ENCODE results near the gene WNT9A.

The WNT9A gene

DNA sequence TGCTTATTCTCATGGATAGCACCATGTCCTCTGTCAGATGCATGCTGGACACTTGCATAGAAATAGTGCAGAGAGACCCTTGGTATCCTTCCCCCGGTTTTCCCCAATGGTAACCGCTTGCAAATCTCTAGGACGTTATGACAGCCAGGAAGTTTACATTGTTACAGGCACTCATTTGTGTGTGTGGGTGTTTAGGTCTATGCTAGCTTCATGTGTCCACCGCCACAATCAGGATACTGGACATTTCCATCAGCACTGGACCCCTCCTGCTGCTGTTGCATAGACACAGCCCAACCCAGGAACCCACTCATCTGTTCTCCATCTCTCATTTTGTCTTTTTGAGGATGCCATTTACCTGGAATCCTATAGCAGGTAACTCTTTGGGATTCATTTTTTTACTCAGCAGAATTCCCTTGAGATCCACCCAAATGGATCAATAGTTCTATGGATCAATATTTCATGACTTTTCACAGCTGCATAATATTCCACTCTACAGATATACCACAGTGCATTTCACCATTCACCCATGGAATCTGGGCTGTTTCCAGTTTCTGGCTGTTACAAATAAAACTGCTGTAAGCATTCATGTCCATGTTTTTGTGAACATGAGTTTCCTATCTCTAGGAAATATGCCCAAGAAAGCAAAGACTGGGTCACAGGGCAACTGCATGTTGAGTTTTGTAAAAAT lies 6.6 kb upstream of the WNT9A start:
- no peak for DNase-seq (ENCODE audit: low read depth)

DNA sequence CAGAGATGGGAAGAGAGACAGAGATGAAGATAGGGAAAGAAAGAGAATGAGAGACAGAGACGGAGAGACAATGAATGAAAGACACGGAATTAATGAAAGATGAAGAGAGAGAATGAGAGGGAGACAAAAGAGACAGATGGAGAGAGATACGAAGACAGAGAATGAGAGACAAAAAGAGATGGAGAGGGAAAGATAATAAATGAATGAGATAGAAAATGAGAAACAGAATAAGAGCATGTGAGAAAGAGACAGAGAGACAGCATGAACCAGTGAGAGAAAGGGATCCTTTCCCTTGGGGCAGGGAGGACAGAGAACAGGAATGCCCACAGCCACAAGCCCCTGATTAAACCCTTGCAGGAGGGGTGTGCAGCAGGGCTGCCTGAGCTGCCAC lies 5.3 kb upstream of the WNT9A start:
- DNase-seq (ENCODE audit: low read depth), result no peak

DNA sequence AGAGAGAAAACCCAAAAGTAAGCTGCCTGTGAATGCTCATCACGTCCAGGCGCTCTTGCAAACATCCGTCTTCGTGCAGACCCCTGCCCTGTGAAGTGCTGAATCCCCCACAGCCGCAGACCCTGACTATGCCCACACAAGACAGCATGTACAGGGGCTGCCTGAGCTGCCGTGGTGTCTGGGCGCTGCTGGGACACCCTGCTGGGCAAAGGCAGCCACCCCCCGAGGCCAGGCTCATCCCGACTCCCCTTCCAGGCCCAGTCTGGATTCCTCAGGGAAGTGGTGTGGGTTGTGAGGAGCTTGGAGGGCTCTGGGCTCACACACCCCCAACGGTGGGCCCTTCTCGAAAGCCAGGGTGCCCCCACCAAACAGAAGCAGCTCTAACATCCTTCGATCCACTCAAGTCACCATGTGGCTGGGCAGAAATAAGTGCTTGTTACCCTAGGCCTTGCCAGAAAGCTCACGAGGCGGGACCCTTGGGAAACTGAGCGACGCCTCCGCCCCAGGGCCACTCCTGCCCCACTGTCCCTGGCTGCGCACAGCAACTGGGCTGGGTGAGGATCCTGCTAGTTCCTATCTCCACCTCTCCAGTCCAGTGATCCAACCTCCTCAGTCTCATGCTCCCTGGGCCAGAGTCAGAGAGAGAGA lies 4.8 kb upstream of the WNT9A start:
- no peak for DNase-seq (ENCODE audit: low read depth)

DNA sequence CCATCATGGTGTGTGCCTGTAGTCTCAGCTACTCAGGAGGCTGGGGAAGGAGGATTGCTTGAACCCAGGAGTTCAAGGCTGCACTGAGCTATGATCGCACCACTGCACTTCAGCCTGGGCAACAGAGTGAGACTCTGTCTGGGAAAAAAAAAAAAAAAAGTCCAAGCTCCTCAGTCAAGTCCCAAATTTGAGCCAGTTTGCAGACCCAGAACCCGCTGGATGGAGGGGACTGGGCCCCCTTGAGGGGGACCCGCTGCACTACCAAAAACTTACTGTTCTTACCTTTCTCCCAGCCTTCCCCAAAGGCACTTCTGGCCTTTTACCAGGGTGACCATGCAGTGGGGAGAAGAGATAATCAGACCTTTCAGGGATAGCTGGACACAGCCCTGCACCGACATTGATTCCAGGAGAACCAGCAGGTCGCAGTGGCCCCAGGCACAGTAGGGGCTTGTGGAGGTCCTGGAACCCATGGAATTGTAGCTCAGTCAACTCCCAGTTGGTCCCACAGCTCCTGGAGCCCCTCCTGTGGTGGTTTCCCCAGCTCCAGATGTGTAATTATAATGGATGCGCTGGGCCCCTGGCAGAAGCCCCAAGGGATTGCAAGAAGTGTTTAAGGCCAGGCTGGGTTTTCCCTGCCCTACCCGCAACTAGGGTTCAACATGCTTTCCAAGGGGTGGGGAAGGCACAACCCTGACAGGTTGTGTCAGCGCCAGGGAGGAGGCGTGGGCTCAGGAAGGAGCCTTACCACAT lies 4.1 kb upstream of the WNT9A start:
- DNase-seq (ENCODE audit: low read depth), result no peak

DNA sequence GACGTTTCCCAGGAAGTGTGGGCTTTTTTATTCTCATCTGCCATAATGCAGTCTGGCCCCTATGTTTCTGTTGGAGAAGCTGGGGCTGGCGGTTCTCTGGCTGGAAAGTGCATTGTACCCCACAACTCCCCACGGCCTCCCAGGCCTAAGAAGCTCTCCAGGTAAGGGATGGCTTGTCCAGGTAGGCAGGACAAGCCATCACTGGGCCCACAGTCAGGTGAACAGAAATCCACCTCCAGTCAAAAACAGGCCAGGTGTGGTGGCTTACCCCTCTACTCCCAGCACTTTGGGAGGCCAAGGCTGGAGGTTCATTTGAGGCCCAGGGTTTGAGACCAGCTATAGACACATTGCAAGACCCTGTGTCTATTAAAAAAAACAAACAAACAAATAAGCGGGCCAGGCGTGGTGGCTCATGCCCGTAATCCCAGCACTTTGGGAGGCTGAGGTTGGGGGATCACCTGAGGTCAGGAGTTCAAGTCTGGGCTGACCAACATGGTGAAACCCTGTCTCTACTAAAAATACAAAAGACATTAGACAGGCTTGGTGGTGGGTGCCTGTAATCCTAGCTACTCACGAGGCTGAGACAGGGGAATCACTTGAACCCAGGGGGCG lies 3.1 kb upstream of the WNT9A start:
- no peak for DNase-seq (ENCODE audit: low read depth)

DNA sequence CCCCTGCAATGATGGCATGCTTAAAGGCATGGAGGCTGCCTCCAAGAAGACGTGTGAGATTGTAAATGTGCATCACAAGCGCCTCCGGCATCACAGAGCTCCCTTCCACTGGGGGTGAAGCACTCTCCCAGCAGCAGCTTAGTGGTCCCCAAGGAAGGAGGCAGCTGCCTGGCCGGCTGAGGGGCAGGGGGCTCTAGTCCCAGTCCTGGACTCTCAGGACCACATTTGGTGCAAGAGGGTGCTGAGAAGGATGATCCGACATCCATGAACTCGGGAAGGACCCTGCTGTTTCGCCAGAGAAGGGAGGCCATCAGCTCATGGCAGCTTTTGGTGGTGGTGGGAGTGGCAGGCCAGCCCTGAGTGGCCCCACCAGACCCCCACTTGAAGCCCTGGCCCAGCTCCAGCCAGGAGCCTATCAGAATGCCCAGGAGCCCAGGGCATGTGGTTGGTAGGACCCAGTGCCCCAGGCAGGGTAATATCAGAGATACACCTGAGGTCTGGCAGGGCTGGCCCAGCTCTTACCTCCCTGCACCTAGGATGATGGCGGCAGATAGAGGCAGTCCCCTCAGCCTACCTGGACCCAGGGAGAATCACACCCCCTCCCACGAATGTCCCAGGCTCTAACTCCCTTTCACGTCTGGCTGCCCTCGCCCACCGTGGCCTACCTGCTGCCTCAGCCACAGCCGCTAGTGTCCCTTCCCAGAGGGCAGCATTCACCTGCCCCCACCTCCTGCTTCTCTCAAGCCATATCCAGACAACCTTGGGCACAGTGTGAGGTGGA lies 2.4 kb upstream of the WNT9A start:
- DNase-seq (ENCODE audit: low read depth), result no peak

DNA sequence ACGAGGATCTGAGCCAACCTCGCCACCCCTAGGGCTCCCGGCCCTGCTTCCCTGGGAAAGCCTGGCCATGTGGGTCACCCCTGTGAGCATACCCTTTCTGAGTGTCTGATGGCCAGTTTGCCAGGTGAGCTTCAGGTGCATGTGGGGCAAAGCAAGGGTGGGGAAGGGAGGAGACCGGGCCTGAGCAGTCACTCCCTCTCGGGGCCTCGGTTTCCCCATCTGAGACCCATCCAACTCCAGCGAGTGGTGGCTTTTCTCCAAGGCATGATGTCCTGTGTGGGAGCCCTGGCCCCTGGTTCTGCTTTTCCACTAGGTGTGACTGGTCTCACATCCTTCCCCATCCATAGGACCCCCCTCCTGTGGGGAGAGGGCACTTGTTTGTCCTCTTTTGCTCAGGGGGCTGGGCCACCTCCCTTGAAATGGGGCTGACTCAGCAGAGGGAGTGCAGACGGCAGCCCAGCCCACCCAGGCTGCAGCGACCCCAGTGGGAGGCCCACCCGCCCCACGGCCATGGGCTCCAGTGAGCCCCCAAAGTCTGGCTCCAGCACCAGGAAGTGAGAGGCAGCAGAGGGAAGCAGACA lies 1.7 kb upstream of the WNT9A start:
- DNase-seq (ENCODE audit: low read depth), result no peak

DNA sequence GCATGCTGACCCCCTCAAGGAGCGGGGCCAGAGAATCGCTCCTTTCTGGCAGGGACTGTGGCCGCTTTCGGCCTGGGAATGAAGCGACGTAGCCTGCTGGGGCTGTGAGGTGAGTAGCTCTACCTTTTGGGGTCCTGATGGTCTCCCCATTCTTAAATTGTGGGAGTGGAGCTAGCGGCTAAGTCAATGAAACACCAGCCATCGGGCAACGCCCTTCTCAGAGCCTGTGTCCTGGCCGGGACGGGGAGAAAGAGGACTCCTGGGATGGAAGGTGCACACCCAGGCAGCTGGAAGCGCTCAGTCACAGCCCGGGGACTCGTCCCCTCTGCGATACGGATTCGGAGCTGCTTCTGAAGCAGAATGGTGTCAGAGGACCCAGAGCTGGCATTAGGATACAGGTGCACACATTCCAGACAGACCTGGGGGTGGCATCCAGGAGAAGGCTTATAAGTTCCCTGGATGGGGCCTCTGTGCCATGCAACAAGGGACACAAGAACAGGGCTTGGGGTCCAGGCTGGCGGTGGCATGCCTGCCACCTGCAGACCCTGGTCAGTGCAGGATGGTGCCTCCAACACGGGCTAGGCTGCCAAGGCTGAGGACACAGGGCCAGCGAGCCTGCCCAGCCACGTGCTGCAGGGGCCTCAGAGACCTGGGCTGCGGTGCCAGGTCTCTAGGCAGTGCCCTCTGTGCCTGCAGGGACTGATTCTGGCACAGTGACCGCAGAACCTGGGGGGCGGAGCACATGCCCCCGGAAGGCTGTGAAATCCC lies 945 bp upstream of the WNT9A start:
- DNase-seq (ENCODE audit: low read depth), result no peak

DNA sequence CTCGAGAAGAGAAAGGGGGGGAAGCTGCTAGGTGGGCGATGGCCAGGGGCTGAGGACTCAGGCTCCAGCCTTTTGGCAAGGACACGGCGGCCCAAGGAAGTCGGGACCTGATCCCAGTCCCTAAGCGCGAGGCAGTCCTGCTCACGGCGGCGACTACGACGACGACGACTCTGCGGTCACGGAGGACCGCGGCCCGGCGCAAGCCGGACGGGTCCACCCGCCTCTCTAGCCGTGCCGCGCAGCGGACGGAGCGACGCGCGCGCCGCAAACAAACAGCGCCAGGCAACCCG lies 401 bp downstream of the WNT9A start:
- no peak for DNase-seq (ENCODE audit: low read depth)

DNA sequence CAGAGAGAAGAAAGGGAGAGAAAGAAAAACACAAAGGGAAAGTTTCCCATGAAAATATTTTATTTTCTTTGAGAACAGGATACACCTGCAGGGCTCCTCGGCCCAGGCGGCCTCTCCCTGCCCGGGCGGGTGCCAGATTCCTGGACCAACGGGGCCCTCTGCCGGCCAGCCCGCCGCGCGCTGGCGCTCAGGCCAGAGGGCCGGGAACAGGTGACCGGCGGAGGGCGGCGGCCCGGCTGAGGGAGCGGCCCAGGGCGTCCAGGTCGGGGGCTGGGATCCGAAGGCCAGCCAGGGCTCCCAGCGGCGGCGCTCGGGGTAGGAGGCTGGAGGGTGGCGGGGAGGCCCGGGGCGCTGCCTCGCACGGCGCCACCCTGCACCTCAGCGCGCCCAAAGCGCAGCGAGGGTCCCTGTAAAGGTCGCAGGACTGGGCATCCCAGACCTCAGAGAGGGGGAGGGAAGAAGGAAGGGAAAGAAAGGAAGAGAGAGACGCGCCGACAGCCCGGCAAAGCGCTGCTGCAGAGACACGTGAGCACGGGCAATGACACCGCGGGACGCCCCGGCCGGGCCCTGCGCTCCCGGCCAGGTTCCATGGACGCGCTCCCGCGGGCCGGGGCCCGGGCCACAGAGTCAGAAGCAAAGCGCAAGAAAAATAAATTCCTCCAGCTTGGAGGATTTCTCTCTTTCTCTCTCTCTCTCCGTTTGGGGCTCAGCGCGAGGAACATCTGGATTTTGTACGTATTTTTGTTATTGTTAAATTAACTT lies 927 bp downstream of the WNT9A start:
- no peak for DNase-seq (ENCODE audit: low read depth)

DNA sequence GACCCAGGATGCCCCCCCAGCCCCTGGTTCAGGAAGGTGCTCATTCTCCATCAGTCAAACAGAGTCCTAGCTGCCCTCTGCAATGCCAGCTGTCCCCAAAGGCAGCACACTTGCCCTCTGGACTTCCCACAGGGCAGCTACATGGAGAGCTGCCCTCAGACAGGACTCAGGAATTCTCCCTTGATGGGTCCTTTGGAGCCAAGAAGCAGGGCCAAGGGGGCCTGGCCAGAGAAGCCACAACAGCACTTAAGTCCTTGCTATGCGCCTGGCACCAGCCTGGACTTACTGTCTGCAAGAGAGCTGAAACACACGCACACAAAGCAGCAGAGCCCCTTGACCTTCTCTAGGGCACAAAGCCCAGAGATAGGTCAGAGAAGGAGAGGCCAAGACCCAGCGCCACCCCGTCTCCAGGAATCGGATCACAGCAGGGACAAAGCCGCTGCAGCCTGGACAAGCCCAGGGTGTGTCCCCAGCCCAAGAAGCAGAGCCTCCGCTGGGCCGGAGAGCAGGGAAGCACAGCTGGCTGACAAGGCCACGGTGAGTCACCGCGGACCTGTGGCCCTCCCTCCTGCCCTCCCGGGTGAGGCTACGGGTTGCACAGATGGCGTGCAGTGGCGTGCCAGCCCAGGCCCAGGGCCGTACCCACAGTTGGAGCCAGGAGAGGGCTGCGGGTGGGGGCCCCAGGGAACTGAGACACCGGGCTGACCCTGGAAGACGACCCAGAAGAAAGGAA lies 1.7 kb downstream of the WNT9A start:
- DNase-seq (ENCODE audit: low read depth), result peak; percentile 39

DNA sequence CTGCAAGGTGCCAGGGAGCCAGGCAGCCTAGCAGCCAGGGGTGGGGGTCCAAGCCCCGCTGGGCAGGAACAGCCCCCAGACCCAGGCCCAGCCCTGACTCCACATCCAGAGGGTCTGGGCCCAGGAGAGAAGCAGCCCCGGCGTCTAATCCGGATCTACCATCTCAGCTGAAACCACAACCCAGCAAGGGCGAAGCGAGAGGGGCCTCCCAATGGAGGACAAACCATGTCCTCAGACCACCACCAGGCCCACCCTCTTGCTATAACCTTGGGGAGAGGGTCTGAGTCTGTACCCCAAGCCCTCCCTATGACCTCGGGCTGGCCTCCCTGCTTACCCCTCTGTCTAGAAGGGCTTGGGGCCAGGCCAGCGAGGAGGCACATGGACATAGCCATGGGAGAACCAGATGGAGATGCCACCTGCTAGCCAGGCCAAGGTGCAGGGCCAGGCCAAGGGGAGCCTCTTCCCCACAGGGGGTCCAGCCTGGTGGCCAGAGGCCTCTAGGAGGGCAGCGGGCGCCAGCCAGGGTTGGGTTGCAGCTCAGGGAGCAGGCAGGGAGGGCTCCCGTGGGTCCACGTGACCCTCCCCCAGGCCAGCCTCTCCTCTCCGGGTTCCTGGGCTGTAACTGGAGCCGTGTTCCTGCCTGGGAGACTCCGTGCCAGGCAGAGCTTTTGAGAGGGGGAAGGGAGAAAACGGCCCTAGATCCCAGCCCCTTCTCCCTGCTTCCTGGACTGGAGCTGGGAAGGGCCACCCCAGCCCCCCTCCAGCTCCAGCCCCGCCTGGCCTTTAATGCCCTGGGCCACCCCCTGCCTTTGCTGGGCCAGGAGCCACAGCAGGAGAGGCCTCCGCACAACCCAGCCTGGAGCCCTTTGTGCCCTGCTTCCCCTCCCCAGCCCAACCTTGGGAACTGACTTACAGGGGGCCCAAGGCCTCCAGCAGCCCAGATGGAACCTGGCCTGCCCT lies 2.5 kb downstream of the WNT9A start:
- no peak for DNase-seq (ENCODE audit: low read depth)

DNA sequence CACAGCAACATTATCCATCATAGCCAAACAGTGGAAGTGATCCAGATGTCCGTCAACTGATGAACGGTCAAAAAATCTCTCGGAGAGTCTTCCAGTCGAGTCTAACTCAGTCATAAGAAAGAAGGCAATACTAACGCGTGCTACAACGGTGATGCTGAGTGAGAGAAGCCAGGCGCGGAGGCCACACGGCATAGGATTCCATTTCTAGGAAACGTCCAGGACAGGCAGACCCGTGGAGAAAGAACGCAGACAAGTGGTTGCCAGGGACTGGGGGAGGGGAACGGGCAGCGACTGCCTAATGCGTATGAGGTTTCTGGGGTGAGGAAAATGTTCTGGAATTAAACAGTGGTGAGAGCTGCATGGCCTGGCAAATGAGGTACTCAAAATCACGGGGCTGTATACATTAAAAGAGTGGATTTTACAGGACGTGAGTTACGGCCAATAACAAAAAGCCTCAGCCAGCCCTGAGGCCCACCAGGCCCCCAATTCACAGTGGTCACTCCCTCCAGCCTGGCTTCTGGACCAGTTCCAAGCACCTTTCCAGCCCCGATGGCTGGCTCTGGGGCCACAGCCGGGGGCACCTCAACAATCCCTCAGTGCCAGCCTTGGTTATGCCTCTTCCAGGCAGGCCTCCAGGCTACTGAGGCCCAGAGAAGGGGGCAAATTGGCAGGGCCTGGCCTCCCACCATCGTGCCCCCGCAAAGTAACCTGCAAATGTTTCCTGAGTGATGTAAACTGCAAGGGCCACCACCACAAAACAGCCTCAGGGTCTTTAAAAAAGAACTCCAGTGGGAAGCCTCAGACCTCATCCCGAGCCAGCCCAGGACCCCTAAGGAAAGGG lies 3.4 kb downstream of the WNT9A start:
- no peak for DNase-seq (ENCODE audit: low read depth)

DNA sequence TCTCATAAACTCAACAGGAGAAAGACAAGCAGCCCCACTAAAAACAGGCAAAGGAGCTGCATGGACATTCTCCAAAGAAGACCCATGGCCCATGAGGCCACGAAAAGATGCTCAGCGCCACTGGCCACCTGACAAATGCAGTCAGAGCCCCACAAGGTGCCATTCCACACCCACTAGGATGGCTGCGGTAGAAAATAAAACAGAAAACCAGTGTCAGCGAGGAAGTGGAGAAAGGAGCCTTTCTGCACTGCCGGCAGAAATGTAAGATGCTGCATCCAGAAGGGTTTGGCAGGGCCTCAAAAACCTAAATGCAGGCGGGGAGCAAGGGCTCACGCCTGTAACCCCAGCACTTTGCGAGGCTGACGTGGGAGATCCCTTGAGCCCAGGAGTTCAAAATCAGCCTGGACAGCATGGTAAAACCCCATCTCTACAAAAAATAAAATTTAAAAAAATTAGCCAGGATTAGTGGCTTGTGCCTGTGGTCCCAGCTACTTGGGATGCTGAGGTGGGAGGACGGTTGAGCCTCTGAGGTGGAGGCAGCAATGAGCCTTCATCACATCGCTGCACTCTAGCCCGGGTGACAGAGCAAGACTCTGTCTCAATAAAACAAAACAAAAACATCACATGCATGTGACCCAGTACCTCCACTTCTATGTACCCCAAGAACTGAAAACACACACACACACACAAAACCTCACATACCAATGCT lies 4.2 kb downstream of the WNT9A start:
- no peak for DNase-seq (ENCODE audit: low read depth)

DNA sequence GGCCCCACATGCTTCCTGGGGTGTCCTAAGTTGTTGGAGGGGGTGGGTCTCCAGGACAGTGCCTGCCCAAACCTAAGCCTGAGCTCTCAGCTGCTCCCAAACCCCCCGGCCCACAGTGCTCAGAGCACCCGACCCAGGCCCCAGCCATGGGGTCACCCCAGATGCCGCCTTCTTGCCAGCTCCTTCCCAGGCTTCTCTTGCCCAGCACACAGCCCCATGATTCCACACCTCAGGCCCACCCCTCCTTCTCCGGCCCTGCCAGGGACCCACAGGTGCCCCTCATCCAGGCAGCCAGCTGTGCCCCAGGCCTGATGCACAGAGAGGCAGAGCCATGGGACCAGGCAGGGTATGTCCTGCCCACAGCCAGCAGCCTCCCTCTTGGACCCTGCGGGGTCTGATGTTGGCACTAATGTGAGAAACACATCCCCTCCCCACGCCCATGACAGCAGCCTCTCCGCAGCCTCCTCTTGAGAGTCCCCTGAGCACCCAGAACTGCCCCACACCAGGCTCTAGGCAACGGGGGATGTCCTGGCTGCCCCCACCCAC lies 4.9 kb downstream of the WNT9A start:
- DNase-seq (ENCODE audit: low read depth), result no peak

DNA sequence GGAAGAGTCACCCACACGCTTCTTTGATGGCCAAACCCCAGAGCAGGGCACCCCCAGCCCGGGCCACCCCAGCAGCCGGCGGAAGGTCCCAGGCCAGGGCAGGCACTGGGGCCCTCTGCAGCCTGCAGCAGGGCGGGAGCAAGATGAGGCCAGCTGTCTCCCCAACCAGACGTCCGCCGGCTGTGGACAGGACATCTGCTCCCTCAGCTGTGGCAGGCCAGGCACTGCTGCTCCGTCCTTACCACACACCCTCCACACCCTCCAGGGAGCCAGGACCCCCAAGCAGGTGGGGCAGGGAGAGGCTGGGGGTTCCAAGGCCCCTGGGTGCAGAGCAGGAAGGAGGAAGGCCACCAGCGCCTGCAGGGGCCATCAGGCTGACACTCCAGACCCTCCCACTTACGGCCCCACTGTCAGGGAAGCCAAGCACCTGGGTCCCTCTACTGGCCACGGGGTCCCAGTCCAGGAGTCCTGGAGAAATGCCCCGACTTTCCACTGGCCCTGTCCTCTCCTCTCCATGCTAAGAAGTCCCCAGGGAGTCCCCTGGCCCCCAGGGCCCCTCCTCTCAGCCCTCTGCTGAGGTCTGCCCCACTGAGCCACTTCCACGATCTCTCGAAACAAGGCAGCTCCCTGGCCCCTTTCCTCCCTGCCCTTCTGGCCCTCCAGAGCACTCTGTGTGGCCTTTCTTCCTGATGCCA lies 5.6 kb downstream of the WNT9A start:
- DNase-seq (ENCODE audit: low read depth), result no peak

Measured in GM04503 (cell line).